Measurements from ENCODE around the gene ANXA4. TPM values are rescaled to one million over a fixed set of nuclear protein-coding genes. Genes with fewer than 3 reads are reported as not detected.

ANXA4 gene
- polyA plus RNA-seq (2014; cell fraction: cytosol; rRNA removed) = 0.50 and 0.54 TPM in 2 replicates
- polyA plus RNA-seq (2014; cell fraction: nucleus; rRNA removed) = 0.28 and 0.47 TPM in 2 replicates

DNA sequence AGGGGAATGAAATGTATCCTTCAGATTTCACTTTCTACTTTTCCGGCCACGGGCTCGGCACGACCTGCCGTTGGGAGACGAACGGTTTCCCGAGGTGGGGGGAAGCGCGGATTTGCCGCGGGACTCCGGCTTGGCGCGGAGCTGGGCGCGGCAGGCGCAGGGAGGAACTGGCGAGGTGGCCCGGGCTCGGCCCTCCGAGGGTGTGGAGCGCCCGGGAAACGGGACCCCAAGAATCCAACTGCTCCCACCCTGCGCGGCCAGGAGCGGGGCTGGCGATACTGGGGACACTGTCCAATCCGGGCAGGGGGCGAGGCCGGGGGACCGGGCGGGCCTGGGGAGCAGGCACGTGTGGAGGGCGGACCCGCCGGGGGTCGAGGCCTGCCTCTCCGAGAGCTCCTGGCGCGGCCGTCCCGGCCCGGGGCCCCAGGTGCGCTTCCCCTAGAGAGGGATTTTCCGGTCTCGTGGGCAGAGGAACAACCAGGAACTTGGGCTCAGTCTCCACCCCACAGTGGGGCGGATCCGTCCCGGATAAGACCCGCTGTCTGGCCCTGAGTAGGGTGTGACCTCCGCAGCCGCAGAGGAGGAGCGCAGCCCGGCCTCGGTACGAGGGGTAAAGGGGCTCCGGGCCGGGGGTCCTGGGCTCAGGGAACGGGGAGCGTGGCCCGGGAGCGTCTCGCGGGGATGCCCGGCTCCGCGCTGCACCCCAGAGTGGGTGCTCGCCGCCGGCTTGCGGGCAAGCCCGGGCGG, at the start of gene ANXA4:
ANXA4 (plus strand) TSS at position 560 of the 747 bp plus-strand sequence. CDS start 39,432 bp downstream, outside the sequence.
- no peak for DNase-seq (ENCODE audit: low spot score)

DNA sequence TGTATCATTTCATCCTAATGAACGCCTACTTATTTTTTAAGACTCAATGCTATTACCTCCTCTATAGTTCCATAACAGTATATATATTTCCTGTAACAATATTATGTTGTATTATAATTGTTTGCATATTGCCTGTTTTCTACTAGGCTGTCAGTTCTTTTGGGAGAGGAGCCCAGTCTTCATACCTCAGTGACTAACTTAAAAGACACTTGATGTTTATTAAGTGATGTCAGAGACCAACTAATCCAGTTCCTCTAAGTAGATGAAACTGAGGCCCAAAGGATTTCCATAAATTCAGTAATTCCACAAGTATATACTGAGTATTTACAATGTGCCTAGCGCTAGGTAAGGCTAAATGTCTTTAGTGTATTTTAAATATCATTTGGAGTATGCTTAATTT, 49.5 kb upstream of the ANXA4 start:
- DNase-seq (ENCODE audit: low spot score) = no peak

- DNase-seq (ENCODE audit: low spot score) = no peak
Measured at GRCh38 chr2:69693059-69693774, 48.7 kb upstream of the ANXA4 start.

- no peak for DNase-seq (ENCODE audit: low spot score)
Measured at GRCh38 chr2:69693775-69694450, 48.0 kb upstream of the ANXA4 start.

DNA sequence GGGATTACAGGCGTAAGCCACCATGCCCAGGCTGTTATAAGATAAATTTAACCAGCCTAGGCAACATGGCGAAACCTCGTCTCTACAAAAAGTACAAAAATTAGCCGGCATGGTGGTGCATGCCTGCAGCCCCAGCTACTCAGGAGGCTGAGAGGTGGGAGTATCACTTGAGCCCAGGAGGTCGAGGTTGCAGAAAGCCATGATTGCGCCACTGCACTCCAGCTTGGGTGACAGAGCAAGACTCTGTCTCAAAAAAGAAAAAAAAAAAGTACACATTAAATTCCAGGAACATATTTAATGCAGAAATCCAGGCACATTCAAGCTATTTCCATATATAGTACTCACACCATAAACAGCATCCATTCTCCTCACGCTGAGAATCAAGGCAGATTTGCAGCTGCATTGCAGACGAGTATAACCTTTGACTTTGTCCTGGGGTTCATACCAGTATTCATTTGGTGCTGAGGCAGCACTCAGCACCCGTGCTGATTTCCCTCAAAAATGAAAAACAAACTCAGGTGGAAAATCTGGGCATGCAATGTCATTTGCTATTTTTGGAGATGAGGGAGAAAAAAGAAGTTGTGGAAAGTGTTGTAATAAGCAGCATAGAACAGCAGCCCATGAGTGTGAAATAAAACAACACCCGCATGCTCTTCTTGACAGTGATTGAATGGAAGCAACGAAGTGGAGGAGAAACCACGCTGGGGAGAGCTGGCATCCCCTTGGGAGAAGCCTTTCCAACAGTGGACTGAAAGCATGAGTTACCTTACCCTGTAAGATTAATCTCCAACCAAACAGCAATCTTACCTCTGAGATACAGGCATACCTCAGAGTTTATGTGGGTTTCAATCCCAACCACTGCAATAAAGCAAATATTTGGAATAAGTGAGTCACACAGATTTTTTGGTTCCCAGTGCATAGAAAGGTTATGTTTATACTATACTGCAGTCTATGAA, 46.8 kb upstream of the ANXA4 start:
- DNase-seq (ENCODE audit: low spot score) = no peak

DNA sequence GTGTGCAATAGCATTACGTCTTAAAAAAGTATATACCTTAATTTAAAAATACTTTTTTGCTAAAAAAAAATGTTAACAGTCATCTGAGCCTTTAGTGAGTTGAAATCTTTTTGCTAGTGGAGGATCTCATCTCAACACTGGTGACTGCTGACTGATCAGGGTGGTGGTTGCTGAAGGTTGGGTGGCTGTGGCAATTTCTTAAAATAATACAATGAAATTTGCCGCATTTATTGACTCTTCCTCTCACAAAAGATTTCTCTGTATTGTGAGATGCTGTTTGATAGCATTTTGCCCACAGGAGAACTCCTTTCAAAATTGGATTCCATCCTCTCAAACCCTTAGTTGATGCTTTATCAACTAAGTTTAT, 46.1 kb upstream of the ANXA4 start:
- DNase-seq (ENCODE audit: low spot score) = no peak

GRCh38 chr2:69700381-69700780, 41.6 kb upstream of the ANXA4 start:
- DNase-seq (ENCODE audit: low spot score) = no peak

GRCh38 chr2:69701100-69701945, 40.6 kb upstream of the ANXA4 start:
- DNase-seq (ENCODE audit: low spot score) = no peak

DNA sequence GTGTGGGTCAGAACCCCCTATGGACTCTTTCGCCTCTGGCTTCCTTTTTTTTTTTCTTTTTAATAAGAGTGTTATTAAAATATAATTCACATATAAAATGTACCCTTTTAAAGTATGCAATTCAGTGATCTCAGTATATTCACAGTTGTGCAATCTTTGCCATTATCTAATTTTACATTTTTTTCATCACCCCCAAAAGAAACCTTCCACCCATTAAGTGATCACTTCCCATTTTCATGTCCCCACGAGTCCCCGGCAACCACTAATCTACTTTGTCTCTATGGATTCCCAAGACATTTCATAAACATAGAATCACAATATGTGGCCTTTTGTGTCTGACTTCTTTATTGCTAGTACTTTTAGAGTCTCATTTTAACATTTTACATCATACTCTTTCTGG, 38.7 kb upstream of the ANXA4 start:
- DNase-seq (ENCODE audit: low spot score) = no peak

GRCh38 chr2:69704446-69704845, 37.5 kb upstream of the ANXA4 start:
- no peak for DNase-seq (ENCODE audit: low spot score)

DNA sequence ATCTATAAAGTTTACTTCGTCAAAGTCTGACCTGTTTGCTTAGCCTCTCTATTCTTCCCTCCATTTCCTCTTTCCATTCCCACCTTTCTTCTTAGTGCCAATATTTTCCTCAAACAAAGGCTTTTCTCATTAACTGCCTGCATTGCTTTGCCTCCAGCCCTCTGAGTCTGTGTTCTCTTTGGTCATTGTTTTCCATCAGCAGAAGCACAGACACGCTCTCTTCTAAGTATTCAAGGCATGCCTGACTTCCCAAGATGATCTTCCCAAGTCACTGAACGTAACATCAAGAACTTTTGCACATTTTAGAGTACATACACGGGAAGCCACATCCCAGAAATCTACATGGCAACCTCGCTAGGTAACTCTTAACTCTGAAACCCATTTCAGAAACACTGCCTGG, 32.6 kb upstream of the ANXA4 start:
- DNase-seq (ENCODE audit: low spot score) = no peak

GRCh38 chr2:69711971-69712370, 30.0 kb upstream of the ANXA4 start:
- no peak for DNase-seq (ENCODE audit: low spot score)

DNA sequence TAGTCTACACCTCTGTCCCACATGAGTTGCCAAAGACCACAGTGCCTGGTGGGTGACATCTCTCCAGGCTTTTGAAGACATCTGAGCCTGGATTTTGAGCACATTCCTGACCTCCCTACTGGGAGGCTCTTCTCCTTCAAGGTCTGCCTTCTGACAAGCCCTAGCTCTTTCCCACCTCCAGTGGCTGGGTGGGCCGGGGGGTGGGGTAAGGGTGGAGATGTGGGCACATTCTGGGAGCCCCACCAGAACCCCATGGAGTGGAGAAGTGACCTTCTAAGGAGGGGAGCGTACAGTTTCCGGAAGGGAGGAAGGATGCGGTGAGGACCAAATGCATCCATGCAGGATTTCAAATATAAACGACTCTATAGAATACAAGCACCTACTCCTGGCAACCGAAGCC, 27.9 kb upstream of the ANXA4 start:
- DNase-seq (ENCODE audit: low spot score) = no peak

DNA sequence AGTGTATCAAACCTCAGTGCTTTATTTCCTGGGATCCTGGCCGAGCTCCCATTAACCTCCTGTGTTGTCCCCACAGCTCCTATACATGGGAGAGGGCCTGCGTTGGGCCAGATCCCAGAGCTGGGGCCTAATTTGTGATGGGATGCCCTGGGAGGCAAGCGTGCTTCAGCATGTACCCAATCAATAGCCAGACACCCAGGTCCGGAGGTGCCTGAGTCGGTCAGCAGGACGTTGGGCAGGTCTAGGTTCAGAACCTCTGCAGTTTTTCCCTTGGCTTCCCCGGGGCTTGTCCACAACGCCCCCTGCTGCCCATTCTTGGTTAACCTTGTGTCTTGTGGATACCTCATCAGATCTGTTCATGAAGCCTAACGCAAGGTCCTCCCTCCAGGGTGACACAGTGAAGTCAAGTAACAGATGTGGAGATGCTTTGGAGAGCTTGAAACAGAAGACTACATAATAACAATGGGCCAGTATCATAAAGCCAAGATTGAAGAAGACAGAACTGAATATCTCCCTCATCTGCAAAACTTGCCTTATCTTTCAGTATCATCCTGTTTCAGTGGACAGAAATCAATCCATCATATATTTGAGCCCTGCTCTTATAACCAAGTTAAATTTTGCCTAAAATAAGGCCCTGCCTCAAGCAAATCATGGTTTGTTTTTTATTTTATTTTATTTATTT, 27.3 kb upstream of the ANXA4 start:
- peak; percentile 71 for DNase-seq (ENCODE audit: low spot score)

DNA sequence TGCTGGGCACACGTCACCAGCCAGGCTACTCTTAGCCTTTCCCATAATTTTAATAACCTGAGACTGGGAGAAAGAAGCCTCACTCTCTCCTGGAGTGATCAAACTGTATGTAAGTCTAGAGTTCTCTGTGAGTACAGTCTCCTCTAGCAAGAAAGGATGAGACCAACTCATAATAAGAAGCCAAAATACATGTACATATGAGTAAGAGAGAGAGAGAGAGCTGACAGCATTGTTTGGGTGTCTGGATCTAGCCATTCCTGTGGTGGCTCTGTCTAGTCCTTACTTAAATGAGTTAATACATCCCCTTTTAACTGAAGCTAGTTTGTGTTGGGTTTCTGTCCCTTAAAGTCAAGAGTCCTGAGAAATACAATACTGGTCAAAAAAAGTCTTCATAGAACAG, 26.0 kb upstream of the ANXA4 start:
- DNase-seq (ENCODE audit: low spot score) = no peak

- no peak for DNase-seq (ENCODE audit: low spot score)
Measured at GRCh38 chr2:69716555-69717120, 25.3 kb upstream of the ANXA4 start.

DNA sequence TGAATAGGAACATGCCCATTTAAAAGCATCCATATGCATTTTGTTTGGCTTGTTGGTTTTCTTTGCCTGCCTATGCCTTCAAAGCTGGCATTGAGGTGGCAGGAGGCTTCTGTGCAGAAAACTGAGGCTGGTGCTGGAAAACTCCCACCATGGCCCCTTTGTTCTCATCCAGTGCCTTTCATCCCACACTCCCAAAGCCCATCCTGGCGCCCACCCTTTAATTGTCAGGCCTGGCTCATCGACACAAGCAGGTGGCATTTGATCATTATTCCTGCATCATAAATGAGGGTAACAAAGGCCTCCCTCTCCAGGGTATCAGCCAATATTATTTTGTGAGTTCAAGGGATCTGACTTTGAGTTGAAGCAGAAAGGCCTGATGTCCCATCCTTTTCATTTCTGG, 24.7 kb upstream of the ANXA4 start:
- no peak for DNase-seq (ENCODE audit: low spot score)

- no peak for DNase-seq (ENCODE audit: low spot score)
Measured at GRCh38 chr2:69717861-69718273, 24.1 kb upstream of the ANXA4 start.

DNA sequence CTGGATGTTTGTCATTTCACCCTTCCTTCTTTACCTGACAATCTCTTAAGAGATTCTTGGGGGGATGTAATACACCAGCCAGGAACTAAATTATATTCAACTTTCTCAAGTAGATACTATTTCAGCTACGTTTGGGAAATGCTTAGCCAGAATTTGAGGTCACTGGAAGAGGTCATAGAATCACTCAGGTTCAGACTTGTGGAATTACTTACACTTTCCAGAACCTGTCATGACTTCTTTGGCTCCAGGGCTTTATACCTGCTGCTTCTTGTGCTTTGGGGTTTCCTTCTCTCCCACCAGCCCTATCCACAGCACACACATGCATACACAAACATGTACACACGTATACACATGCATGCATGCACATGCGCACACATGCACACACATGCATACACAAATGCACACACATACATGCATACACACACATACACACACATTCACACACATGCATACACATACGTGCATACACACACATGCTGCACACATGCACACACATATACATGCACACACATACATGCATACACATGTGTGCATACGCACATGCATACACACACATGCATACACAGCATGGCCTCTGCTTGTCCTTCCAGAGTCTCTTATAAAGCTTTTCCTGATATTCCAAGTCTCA, 23.5 kb upstream of the ANXA4 start:
- DNase-seq (ENCODE audit: low spot score) = no peak
